MM.1S (cell line): ENCODE results near the gene SLC35F3.

Experiments used
- CTCF ChIP-seq: fragments of 300-600 bp; sonication (generic); IDR thresholded peaks from 2 replicates; pipeline ENCODE4 v1.5.1; 2016; ENCODE audit warnings: antibody characterized with exemption, low read length, mixed read lengths
- EZH2 ChIP-seq: fragments of 300-600 bp; sonication (generic); optimal IDR thresholded peaks from 2 replicates; pipeline ENCODE3; 2017; ENCODE audit warnings: low read depth, mild to moderate bottlenecking, antibody characterized with exemption, low read length, mixed read lengths
- EZH2phosphoT487 ChIP-seq: fragments of 300-600 bp; sonication (generic); IDR thresholded peaks from 2 replicates; pipeline ENCODE4 v1.6.1; 2018; ENCODE audit warnings: antibody characterized with exemption, low read length

DNA sequence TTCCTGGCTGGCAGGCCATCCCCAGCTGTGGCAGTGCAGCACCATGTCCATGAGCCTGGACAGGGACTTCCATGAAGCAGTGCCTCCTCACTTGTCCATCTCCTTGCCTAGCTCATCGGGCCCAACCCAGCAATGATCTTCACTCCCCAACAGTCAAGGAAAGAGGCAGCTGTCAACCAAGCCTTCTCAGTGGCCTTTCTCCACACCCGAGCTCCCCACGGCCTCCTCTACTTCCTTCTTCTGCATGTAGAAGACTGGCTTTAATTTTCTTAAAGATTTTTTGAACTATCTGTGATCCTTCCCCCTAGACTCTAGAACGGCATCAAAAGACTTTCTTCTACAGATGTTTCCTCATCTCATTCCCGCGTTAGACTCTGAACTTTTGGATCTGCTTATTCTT is 403.2 kb downstream of the SLC35F3 start:
- TF ChIP-seq CTCF (no peak), EZH2 (no peak), EZH2phosphoT487 (no peak)
